Measurements from ENCODE around the gene MAPK11.

Gene MAPK11

GRCh38 chr22:50260434-50260800, 9.8 kb downstream of the MAPK11 start:
- Histone ChIP-seq H3K9me3 (ENCODE audit: insufficient read depth, low read length, severe bottlenecking) (no peaks in the 10 kb centered on the region), H3K27ac (ENCODE audit: low read length) (no peak overlapping the region), H3K36me3 (ENCODE audit: insufficient read depth, low read length) (no peaks in the 10 kb centered on the region), H3K79me2 (ENCODE audit: insufficient read depth, low read length) (no peaks in the 10 kb centered on the region), H3K27me3 (ENCODE audit: insufficient read depth, low read length, poor library complexity) (no peaks in the 10 kb centered on the region), H3K4me2 (ENCODE audit: insufficient read depth, low read length) (no peak overlapping the region), H3K4me3 (ENCODE audit: low read depth in 1 of 2, low read length in 2 of 2) (no peak overlapping the region), H2AFZ (ENCODE audit: low read depth, low read length) (no peak overlapping the region), H3K9ac (ENCODE audit: low read depth, low read length) (no peak overlapping the region), H4K20me1 (ENCODE audit: insufficient read depth, low read length) (peaks cover 16% of the 10 kb centered on the region), H3K4me1 (ENCODE audit: insufficient read depth, low read length) (no peaks in the 10 kb centered on the region)
- no peak for DNase-seq
- TF ChIP-seq EZH2 (IDR thresholded peaks at IDR 0.05; ENCODE audit: borderline replicate concordance, low read depth, low read length, severe bottlenecking) (no peak), CTCF (IDR thresholded peaks at IDR 0.05; ENCODE audit: borderline replicate concordance, extremely low read depth, low read length, poor library complexity, severe bottlenecking) (no peak)
- ATAC-seq (ENCODE audit: insufficient read depth, low read depth): no peak

GRCh38 chr22:50259302-50259701, 10.9 kb downstream of the MAPK11 start:
- no peak overlapping the region for H2AFZ ChIP-seq (ENCODE audit: low read depth, low read length)
- no peak for TF ChIP-seq EZH2 (IDR thresholded peaks at IDR 0.05; ENCODE audit: borderline replicate concordance, low read depth, low read length, severe bottlenecking)
- H3K4me2 ChIP-seq (ENCODE audit: insufficient read depth, low read length): no peak overlapping the region
- no peaks in the 10 kb centered on the region for H3K36me3 ChIP-seq (ENCODE audit: insufficient read depth, low read length)
- H3K27me3 ChIP-seq (ENCODE audit: insufficient read depth, low read length, poor library complexity): no peaks in the 10 kb centered on the region
- ATAC-seq (ENCODE audit: insufficient read depth, low read depth) (no peak), DNase-seq (no peak)
- H3K4me3 ChIP-seq (ENCODE audit: low read depth in 1 of 2, low read length in 2 of 2): no peak overlapping the region
- no peak overlapping the region for H3K27ac ChIP-seq (ENCODE audit: low read length)
- H4K20me1 ChIP-seq (ENCODE audit: insufficient read depth, low read length): peaks cover 9% of the 10 kb centered on the region; the same call in 1 of the 2 replicates
- H3K9ac ChIP-seq (ENCODE audit: low read depth, low read length): no peak overlapping the region
- H3K79me2 ChIP-seq (ENCODE audit: insufficient read depth, low read length): no peaks in the 10 kb centered on the region
- H3K9me3 ChIP-seq (ENCODE audit: insufficient read depth, low read length, severe bottlenecking): no peaks in the 10 kb centered on the region
- no peaks in the 10 kb centered on the region for H3K4me1 ChIP-seq (ENCODE audit: insufficient read depth, low read length)

GRCh38 chr22:50258361-50259292, 11.6 kb downstream of the MAPK11 start:
- DNase-seq (no peak), ATAC-seq (ENCODE audit: insufficient read depth, low read depth) (no peak)
- H3K4me3 ChIP-seq (ENCODE audit: low read depth in 1 of 2, low read length in 2 of 2): no peak overlapping the region
- H4K20me1 ChIP-seq (ENCODE audit: insufficient read depth, low read length): peaks cover 9% of the 10 kb centered on the region; the same call in 1 of the 2 replicates
- H3K36me3 ChIP-seq (ENCODE audit: insufficient read depth, low read length): no peaks in the 10 kb centered on the region
- TF ChIP-seq EZH2 (IDR thresholded peaks at IDR 0.05; ENCODE audit: borderline replicate concordance, low read depth, low read length, severe bottlenecking): no peak
- no peak for TF ChIP-seq CTCF (IDR thresholded peaks at IDR 0.05; ENCODE audit: borderline replicate concordance, extremely low read depth, low read length, poor library complexity, severe bottlenecking)
- no peaks in the 10 kb centered on the region for H3K79me2 ChIP-seq (ENCODE audit: insufficient read depth, low read length)
- no peaks in the 10 kb centered on the region for H3K9me3 ChIP-seq (ENCODE audit: insufficient read depth, low read length, severe bottlenecking)
- H3K27me3 ChIP-seq (ENCODE audit: insufficient read depth, low read length, poor library complexity): no peaks in the 10 kb centered on the region
- no peak overlapping the region for H3K27ac ChIP-seq (ENCODE audit: low read length)
- H2AFZ ChIP-seq (ENCODE audit: low read depth, low read length): no peak overlapping the region
- no peak overlapping the region for H3K4me2 ChIP-seq (ENCODE audit: insufficient read depth, low read length)
- no peaks in the 10 kb centered on the region for H3K4me1 ChIP-seq (ENCODE audit: insufficient read depth, low read length)
- H3K9ac ChIP-seq (ENCODE audit: low read depth, low read length): no peak overlapping the region

All from DND-41 (cell line).